GM23248 (cell line): ENCODE results near the gene CCDC112. TPM values are rescaled to one million over a fixed set of nuclear protein-coding genes. Genes with fewer than 3 reads are reported as not detected.
A peak's percentile ranks its signal among the peaks of the same experiment; 100 is the strongest.
"Not testable (repeated sequence)": the region's sequence is repeated elsewhere in the genome, so short reads cannot be mapped to it uniquely, and the experiment has no call there.

Experiments
- DNase-seq: peaks from one replicate; pipeline ENCODE4 v3.0.0-alpha.2; 2015
- H2AFZ ChIP-seq: fragments of 200-600 bp; sonication (generic); 2 replicates; pipeline ENCODE4 v1.6.1; 2016; ENCODE audit warnings: antibody characterized with exemption
- H3F3A ChIP-seq: fragments of 200-600 bp; sonication (generic); 2 replicates; pipeline ENCODE4 v1.6.1; 2016; ENCODE audit warnings: mild to moderate bottlenecking, antibody characterized with exemption, mixed run types; ENCODE audit not compliant: insufficient read depth
- H3K27ac ChIP-seq: fragments of 200-600 bp; sonication (generic); 2 replicates; pipeline ENCODE4 v1.5.1; 2016; ENCODE audit warnings: mild to moderate bottlenecking
- H3K27me3 ChIP-seq: fragments of 200-600 bp; sonication (generic); replicated peaks from 2 replicates; pipeline ENCODE4 v1.6.1; 2016; ENCODE audit warnings: mild to moderate bottlenecking; ENCODE audit not compliant: insufficient read depth
- H3K36me3 ChIP-seq: fragments of 200-600 bp; sonication (generic); 2 replicates; pipeline ENCODE4 v1.6.1; 2016; ENCODE audit warnings: low read depth, mild to moderate bottlenecking
- H3K4me1 ChIP-seq: fragments of 200-600 bp; sonication (generic); 2 replicates; pipeline ENCODE4 v1.6.1; 2016; ENCODE audit warnings: mild to moderate bottlenecking; ENCODE audit not compliant: insufficient read depth
- H3K4me2 ChIP-seq: fragments of 200-600 bp; sonication (generic); one replicate; pipeline ENCODE4 v1.6.1; 2016; ENCODE audit warnings: mild to moderate bottlenecking; ENCODE audit not compliant: unreplicated experiment
- H3K4me3 ChIP-seq: fragments of 200-600 bp; sonication (generic); 2 replicates; pipeline ENCODE4 v1.5.1; 2016; ENCODE audit warnings: mild to moderate bottlenecking
- H3K79me2 ChIP-seq: fragments of 200-600 bp; sonication (generic); 2 replicates; pipeline ENCODE4 v1.6.1; 2016; ENCODE audit warnings: mild to moderate bottlenecking; ENCODE audit not compliant: insufficient read depth
- H3K9ac ChIP-seq: fragments of 200-600 bp; sonication (generic); 2 replicates; pipeline ENCODE4 v1.6.1; 2016; ENCODE audit warnings: mild to moderate bottlenecking
- H3K9me2 ChIP-seq: fragments of 200-600 bp; sonication (generic); 2 replicates; pipeline ENCODE4 v1.6.1; 2016; ENCODE audit warnings: mixed run types, mild to moderate bottlenecking, moderate library complexity; ENCODE audit not compliant: insufficient read depth
- H3K9me3 ChIP-seq: fragments of 200-600 bp; sonication (generic); one replicate; pipeline ENCODE4 v1.6.1; 2017; ENCODE audit warnings: low read depth
- H4K20me1 ChIP-seq: fragments of 200-600 bp; sonication (generic); 2 replicates; pipeline ENCODE4 v1.6.0; 2016; ENCODE audit not compliant: insufficient read depth
- EZH2 ChIP-seq: fragments of 200-600 bp; sonication (generic); IDR thresholded peaks from 2 replicates; pipeline ENCODE4 v1.6.1; 2018; ENCODE audit warnings: antibody characterized with exemption, mild to moderate bottlenecking; ENCODE audit not compliant: insufficient read depth, poor library complexity, severe bottlenecking
- EZH2phosphoT487 ChIP-seq: fragments of 200-600 bp; sonication (generic); IDR thresholded peaks from 2 replicates; pipeline ENCODE4 v1.6.1; 2018; ENCODE audit warnings: antibody characterized with exemption, moderate library complexity, mild to moderate bottlenecking, low read depth; ENCODE audit not compliant: insufficient read depth
- WGBS, 2 experiments: methylation state at CpG; one replicate each; pipeline ENCODE4 v1.1.6; 2015 to 2017; ENCODE audit warnings: low lambda C conversion rate in 2 of 2, low coverage in 1 of 2; ENCODE audit errors: missing lambda C conversion rate in 2 of 2; 5-methylcytosine and 5-hydroxymethylcytosine counted together
- in situ Hi-C: fragments of 300-500 bp; cut with MboI; formaldehyde crosslinking; loops from 2 replicates; pipeline ENCODE4 v1.15.0; 2020
- polyA plus RNA-seq: library from polyadenylated mRNA; unstranded; fragments of >200 nt; fragmentation: Nextera tagmentation; extraction: Ambion mirVana; gene quantifications from 2 replicates; pipeline ENCODE4 v1.2.1, GENCODE V29; 2016
- total RNA-seq: library from RNA; depleted of rRNA; stranded (reverse); fragments of >200 nt; shearing (Covaris generic); gene quantifications from 2 replicates; pipeline ENCODE4 v1.2.3, GENCODE V29; 2014

CCDC112 gene
- total and polyA plus RNA-seq, 2 experiments from 2014 or later, result 4.2 to 5.5 TPM

- in situ Hi-C loops, result no loop called here
- H3K4me2 ChIP-seq, result no peak overlapping the region
- no peaks in the 10 kb centered on the region for H3K9me2 ChIP-seq
- DNase-seq, result no peak
- H3K9ac ChIP-seq, result no peak overlapping the region
- H3K79me2 ChIP-seq, result no peaks in the 10 kb centered on the region
- no peaks in the 10 kb centered on the region for H3K36me3 ChIP-seq
- no peak overlapping the region for H3K27ac ChIP-seq
- no peak overlapping the region for H3K4me3 ChIP-seq
- no peaks in the 10 kb centered on the region for H3K9me3 ChIP-seq
- no peaks in the 10 kb centered on the region for H3F3A ChIP-seq
- no peaks in the 10 kb centered on the region for H4K20me1 ChIP-seq
- no peaks in the 10 kb centered on the region for H3K27me3 ChIP-seq
- WGBS, 2 experiments, result 79 to 88% methylated on average over 8 of the region's 8 CpGs
- TF ChIP-seq EZH2phosphoT487 (no peak), EZH2 (no peak)
- no peaks in the 10 kb centered on the region for H3K4me1 ChIP-seq
- no peak overlapping the region for H2AFZ ChIP-seq
Observed at GRCh38 chr5:115329475-115329874, 33.0 kb upstream of the CCDC112 start.

- DNase-seq, H3K4me3 ChIP-seq, in situ Hi-C loops, H3K4me2 ChIP-seq, H3K9ac ChIP-seq, H4K20me1 ChIP-seq, H3K9me2 ChIP-seq, H3K36me3 ChIP-seq, H3K4me1 ChIP-seq, H3K9me3 ChIP-seq, H2AFZ ChIP-seq, H3K27ac ChIP-seq, H3K27me3 ChIP-seq, H3K79me2 ChIP-seq, H3F3A ChIP-seq: not testable (repeated sequence)
- WGBS, 2 experiments, result 53 to 59% methylated on average over 6 of the region's 6 CpGs
Observed at GRCh38 chr5:115328617-115329274, 32.3 kb upstream of the CCDC112 start.

DNA sequence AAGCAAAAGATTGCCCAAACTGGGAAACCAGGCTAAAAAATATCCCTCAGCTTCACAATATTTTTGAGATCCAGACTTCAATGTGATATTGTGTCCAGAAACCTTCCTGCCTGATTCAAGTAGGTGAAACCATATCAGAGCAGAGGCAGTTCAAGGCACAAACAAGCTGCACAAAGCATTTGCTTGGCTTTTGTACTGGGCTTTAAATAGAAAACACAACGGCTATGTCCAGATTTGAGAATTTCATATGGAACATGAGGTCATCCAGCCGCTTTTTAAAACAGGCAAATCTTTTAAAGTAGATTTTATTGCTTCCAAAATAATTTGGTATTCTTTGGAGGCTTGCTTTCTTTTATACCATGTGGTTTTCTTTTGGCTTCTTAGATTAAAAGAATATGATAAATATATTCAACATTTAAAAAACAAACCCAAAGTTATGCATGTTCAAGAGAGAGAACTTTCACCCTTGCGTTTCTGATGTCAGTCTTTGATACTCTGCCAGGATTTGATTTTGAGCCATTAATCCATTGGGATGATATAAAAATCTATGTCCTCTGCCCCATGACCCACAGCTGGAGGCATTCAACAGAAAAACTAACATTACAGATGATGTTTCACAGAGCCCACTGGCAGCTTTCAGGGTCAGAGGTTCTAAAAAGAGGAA is 29.0 kb upstream of the CCDC112 start:
- H3K79me2 ChIP-seq, result no peaks in the 10 kb centered on the region
- H3F3A ChIP-seq, result peaks cover 15% of the 10 kb centered on the region
- no peak overlapping the region for H3K4me3 ChIP-seq
- no peak overlapping the region for H3K4me2 ChIP-seq
- no peak overlapping the region for H3K27ac ChIP-seq
- H3K4me1 ChIP-seq, result no peaks in the 10 kb centered on the region; the same call in 1 of the 2 replicates
- no peaks in the 10 kb centered on the region for H3K9me2 ChIP-seq
- WGBS, 2 experiments, result 43% methylated on average over 3 of the region's 3 CpGs
- no peaks in the 10 kb centered on the region for H3K36me3 ChIP-seq
- no peak overlapping the region for H2AFZ ChIP-seq
- H4K20me1 ChIP-seq, result no peaks in the 10 kb centered on the region
- no peak for DNase-seq
- H3K27me3 ChIP-seq, result no peaks in the 10 kb centered on the region
- in situ Hi-C loops, result no loop called here
- no peaks in the 10 kb centered on the region for H3K9me3 ChIP-seq
- H3K9ac ChIP-seq, result no peak overlapping the region
- TF ChIP-seq EZH2 (no peak), EZH2phosphoT487 (no peak)

GRCh38 chr5:115324021-115324420 is 27.6 kb upstream of the CCDC112 start:
- no peaks in the 10 kb centered on the region for H3K9me3 ChIP-seq
- H3K9me2 ChIP-seq, result no peaks in the 10 kb centered on the region
- H3K27me3 ChIP-seq, result no peaks in the 10 kb centered on the region
- TF ChIP-seq EZH2 (no peak), EZH2phosphoT487 (no peak)
- H3K79me2 ChIP-seq, result no peaks in the 10 kb centered on the region
- H3K9ac ChIP-seq, result no peak overlapping the region
- WGBS, 2 experiments, result 94 to 100% methylated on average over 2 of the region's 2 CpGs
- no peak overlapping the region for H3K27ac ChIP-seq
- no peaks in the 10 kb centered on the region for H3K36me3 ChIP-seq
- no peak overlapping the region for H3K4me2 ChIP-seq
- DNase-seq, result peak; percentile 7
- no peak overlapping the region for H2AFZ ChIP-seq
- H3K4me1 ChIP-seq, result no peaks in the 10 kb centered on the region; the same call in 1 of the 2 replicates
- no peaks in the 10 kb centered on the region for H4K20me1 ChIP-seq
- peaks cover 15% of the 10 kb centered on the region for H3F3A ChIP-seq
- in situ Hi-C loops, result loop anchor here (25.0 kb wide), 2 partner anchors 513 to 738 kb away; partner anchors contain the start of genes AP3S1 and ATG12
- no peak overlapping the region for H3K4me3 ChIP-seq
